Stimulated activated CD8-positive, alpha-beta memory T cell treated with anti-CD3 and anti-CD28 coated beads, Interleukin-4, amount 100 ng/mL, for 4 hours (primary cell): Measurements from ENCODE around the gene NHS.

Experiments
- DNase-seq, 2 donors: peaks; one replicate each; pipeline ENCODE4 v3.0.0-alpha.2; 2020; ENCODE audit warnings: low read depth in 2 of 2, low spot score in 1 of 2

The NHS gene

GRCh38 chrX:17656556-17656955 lies 281.6 kb downstream of the NHS start:
- no peak for DNase-seq

GRCh38 chrX:17662391-17662790 lies 287.4 kb downstream of the NHS start:
- no peak for DNase-seq

- DNase-seq: no peak
Measured at GRCh38 chrX:17668929-17669328, 293.9 kb downstream of the NHS start.

GRCh38 chrX:17669458-17669857 lies 294.5 kb downstream of the NHS start:
- DNase-seq: no peak

GRCh38 chrX:17669891-17670290 lies 294.9 kb downstream of the NHS start:
- no peak for DNase-seq

GRCh38 chrX:17670874-17671273 lies 295.9 kb downstream of the NHS start:
- DNase-seq: no peak

- DNase-seq: no peak
Measured at GRCh38 chrX:17674601-17675000, 299.6 kb downstream of the NHS start.

GRCh38 chrX:17679261-17679660 lies 304.3 kb downstream of the NHS start:
- no peak for DNase-seq

- DNase-seq: no peak
Measured at GRCh38 chrX:17679820-17680219, 304.8 kb downstream of the NHS start.

GRCh38 chrX:17680732-17681413 lies 305.9 kb downstream of the NHS start:
- DNase-seq: no peak

- DNase-seq: no peak
Measured at GRCh38 chrX:17682259-17682658, 307.3 kb downstream of the NHS start.

- no peak for DNase-seq
Measured at GRCh38 chrX:17685026-17685425, 310.0 kb downstream of the NHS start.

GRCh38 chrX:17687648-17688047 lies 312.6 kb downstream of the NHS start:
- DNase-seq: no peak

- DNase-seq: no peak
Measured at GRCh38 chrX:17689971-17690409, 315.0 kb downstream of the NHS start.

- DNase-seq: no peak
Measured at GRCh38 chrX:17692709-17693346, 317.8 kb downstream of the NHS start.

GRCh38 chrX:17697191-17697590 lies 322.2 kb downstream of the NHS start:
- no peak for DNase-seq

GRCh38 chrX:17700976-17701375 lies 326.0 kb downstream of the NHS start:
- no peak for DNase-seq

- DNase-seq: no peak
Measured at GRCh38 chrX:17703201-17703600, 328.2 kb downstream of the NHS start.

- no peak for DNase-seq
Measured at GRCh38 chrX:17705211-17705610, 330.2 kb downstream of the NHS start.

GRCh38 chrX:17706676-17707075 lies 331.7 kb downstream of the NHS start:
- no peak for DNase-seq

- no peak for DNase-seq
Measured at GRCh38 chrX:17707731-17708130, 332.7 kb downstream of the NHS start.

GRCh38 chrX:17710871-17711301 lies 335.9 kb downstream of the NHS start:
- no peak for DNase-seq

GRCh38 chrX:17713288-17713687 lies 338.3 kb downstream of the NHS start:
- DNase-seq: no peak
